ENCODE measurements around the gene CLCNKB. TPM values are rescaled to one million over a fixed set of nuclear protein-coding genes. Genes with fewer than 3 reads are reported as not detected.

Gene CLCNKB
- total RNA-seq, 1 donor from 2014 or later = 0.59 TPM

DNA sequence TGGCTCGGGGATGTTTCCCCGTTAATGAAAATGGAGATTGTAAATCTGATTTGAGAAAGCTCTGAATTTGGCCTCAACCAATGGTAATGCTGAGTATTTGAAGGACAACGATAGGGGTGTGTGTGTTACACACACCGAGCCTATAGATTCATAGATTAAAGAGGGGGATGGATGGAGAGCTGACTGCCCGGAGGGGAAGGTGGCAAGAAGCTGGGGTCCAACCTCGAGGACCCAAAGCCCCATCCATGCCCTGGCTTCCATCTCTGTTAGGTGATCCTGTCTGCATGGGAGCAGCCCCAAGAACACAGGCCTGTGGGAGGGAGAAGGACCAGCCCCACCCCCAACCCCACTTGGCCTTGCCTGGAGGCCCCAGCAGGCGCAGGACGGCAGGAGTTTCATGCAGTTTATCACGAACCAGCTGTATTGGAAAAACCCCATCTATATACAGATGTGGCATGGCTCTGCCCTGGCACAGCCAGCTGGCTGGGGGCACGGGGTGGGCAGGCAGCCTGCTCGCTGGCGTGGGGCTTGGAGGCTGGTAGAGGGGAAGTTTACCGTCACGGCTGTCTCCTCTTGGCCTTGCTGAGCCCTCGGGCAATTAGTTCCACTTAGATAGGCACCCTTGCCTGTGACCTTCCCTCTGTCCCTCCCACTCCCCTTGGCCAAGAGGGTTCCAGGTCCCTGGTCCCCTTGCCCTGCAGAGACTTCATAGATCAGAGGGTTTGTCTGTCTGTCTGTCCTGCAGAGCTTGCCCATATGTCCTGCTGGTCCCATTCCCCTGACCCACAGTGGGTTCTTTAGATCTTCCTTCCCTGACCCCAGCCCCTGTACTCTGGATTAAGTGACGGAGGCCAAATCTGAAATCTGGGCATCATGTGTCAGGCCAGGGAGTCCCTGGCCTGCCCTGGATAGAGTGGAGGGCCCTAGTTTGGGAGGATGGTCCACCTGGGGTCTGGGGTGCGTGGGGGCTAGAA lies 28.8 kb upstream of the CLCNKB start:
- Mint-ChIP-seq H3K9me3 (ENCODE audit: unreplicated experiment) (no peaks in the 10 kb centered on the region), H3K36me3 (ENCODE audit: low read depth, unreplicated experiment) (peaks cover 3% of the 10 kb centered on the region), H3K27ac (ENCODE audit: unreplicated experiment) (no peak overlapping the region), H3K4me1 (ENCODE audit: unreplicated experiment) (no peaks in the 10 kb centered on the region), H3K27me3 (ENCODE audit: unreplicated experiment) (peaks cover 10% of the 10 kb centered on the region), H3K4me3 (ENCODE audit: unreplicated experiment) (no peak overlapping the region)
- no peak for DNase-seq (ENCODE audit: low spot score)
- TF ChIP-seq, protein P1, sequence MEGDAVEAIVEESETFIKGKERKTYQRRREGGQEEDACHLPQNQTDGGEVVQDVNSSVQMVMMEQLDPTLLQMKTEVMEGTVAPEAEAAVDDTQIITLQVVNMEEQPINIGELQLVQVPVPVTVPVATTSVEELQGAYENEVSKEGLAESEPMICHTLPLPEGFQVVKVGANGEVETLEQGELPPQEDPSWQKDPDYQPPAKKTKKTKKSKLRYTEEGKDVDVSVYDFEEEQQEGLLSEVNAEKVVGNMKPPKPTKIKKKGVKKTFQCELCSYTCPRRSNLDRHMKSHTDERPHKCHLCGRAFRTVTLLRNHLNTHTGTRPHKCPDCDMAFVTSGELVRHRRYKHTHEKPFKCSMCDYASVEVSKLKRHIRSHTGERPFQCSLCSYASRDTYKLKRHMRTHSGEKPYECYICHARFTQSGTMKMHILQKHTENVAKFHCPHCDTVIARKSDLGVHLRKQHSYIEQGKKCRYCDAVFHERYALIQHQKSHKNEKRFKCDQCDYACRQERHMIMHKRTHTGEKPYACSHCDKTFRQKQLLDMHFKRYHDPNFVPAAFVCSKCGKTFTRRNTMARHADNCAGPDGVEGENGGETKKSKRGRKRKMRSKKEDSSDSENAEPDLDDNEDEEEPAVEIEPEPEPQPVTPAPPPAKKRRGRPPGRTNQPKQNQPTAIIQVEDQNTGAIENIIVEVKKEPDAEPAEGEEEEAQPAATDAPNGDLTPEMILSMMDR (IDR thresholded peaks at IDR 0.05; ENCODE audit: unreplicated experiment) = no peak

DNA sequence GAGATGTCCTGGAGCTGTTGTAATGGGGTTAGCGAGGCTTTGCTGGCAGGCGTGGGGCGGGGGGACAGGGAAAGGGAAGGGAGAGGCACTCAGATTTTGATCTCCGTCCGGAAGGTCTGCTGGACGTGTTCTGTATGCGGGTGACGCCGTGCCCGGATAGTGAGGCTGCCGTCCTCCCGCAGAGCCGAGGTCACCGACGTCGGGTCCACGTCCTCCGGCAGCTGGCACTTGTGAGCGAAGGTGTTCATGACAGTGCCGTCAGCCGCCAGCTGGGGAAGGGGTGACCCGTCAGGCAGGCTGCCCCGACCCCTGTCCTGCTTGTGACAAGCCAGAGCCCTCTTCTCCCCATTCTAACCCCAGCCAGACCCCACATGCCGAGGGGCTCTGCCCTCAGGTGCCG lies 28.1 kb upstream of the CLCNKB start:
- no peaks in the 10 kb centered on the region for H3K4me1 Mint-ChIP-seq (ENCODE audit: unreplicated experiment)
- TF ChIP-seq, protein P1 (IDR thresholded peaks at IDR 0.05; ENCODE audit: unreplicated experiment) = no peak
- H3K27me3 Mint-ChIP-seq (ENCODE audit: unreplicated experiment) = peaks cover 10% of the 10 kb centered on the region
- no peaks in the 10 kb centered on the region for H3K9me3 Mint-ChIP-seq (ENCODE audit: unreplicated experiment)
- H3K36me3 Mint-ChIP-seq (ENCODE audit: low read depth, unreplicated experiment) = peaks cover 3% of the 10 kb centered on the region
- no peak overlapping the region for H3K4me3 Mint-ChIP-seq (ENCODE audit: unreplicated experiment)
- DNase-seq (ENCODE audit: low spot score) = no peak
- H3K27ac Mint-ChIP-seq (ENCODE audit: unreplicated experiment) = no peak overlapping the region

DNA sequence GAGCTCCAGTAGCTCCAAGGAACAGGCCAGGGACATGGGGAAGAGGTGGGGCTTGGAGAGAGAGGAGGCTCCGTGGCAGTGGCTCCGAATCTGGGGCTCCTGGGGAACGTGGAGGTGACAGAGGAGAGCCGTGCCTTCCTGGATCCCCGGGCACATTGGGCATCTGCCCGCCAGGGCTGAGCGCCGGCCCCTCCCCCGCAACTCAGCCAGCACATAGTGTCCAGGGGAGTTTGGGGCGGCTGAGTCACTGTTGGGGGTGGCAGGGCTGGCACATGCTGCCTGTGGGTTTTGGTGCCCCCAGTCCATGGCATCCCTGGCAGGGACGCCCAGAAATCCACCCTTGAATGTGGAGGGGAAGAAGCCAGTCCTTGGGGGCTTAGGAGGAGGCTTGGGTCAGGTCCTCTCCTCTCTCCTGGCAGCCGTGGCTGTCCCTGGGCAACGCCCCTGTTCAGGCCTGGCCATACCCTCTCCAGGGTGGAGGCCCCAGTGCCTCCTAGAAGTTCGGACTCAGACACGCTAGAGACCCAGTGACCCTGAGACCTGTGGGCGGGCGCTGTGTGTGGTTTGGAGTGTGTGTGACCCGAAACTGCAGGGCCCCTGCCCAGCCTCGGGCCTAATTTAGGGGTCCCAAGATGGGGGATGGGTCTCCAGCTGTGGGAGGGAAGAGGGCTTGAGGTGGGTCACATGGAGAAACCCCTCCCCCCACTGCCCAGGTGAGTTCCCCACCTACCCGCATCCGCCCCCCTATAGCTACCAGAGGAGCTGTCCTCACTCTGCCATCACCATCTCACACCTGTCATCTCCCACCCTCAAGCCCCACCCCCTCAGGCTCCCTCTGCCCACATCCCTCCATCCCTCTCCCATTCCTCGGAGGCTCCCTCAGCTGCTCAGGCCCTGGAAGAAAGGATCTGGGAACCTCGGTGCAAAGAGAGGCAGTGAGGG lies 27.4 kb upstream of the CLCNKB start:
- TF ChIP-seq, protein P1 (IDR thresholded peaks at IDR 0.05; ENCODE audit: unreplicated experiment) = no peak
- peaks cover 10% of the 10 kb centered on the region for H3K27me3 Mint-ChIP-seq (ENCODE audit: unreplicated experiment)
- no peak overlapping the region for H3K4me3 Mint-ChIP-seq (ENCODE audit: unreplicated experiment)
- H3K9me3 Mint-ChIP-seq (ENCODE audit: unreplicated experiment) = no peaks in the 10 kb centered on the region
- no peaks in the 10 kb centered on the region for H3K4me1 Mint-ChIP-seq (ENCODE audit: unreplicated experiment)
- no peak overlapping the region for H3K27ac Mint-ChIP-seq (ENCODE audit: unreplicated experiment)
- no peak for DNase-seq (ENCODE audit: low spot score)
- peaks cover 3% of the 10 kb centered on the region for H3K36me3 Mint-ChIP-seq (ENCODE audit: low read depth, unreplicated experiment)

DNA sequence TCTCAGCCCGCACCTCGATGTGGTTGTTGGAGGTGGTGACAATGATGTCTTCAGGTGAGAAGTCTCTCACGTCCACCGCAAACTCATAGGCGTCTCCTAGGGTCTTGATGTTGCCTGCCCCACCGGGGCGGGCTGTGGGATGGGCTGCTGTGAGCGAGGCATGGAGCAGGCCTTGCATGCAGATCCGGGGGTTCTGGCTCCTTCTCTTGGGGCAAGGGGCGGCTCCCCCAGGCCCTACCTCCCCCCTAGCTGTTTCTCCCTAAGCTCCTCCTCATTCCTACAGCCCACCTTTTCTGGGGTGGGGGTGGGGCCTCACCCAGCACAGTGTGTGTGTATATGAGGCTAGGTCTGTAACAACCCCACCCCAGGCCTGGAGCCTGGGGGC lies 26.5 kb upstream of the CLCNKB start:
- Mint-ChIP-seq H3K36me3 (ENCODE audit: low read depth, unreplicated experiment) (peaks cover 3% of the 10 kb centered on the region), H3K9me3 (ENCODE audit: unreplicated experiment) (no peaks in the 10 kb centered on the region), H3K4me1 (ENCODE audit: unreplicated experiment) (no peaks in the 10 kb centered on the region), H3K27me3 (ENCODE audit: unreplicated experiment) (peaks cover 10% of the 10 kb centered on the region), H3K27ac (ENCODE audit: unreplicated experiment) (no peak overlapping the region), H3K4me3 (ENCODE audit: unreplicated experiment) (no peak overlapping the region)
- no peak for DNase-seq (ENCODE audit: low spot score)
- TF ChIP-seq, protein P1 (IDR thresholded peaks at IDR 0.05; ENCODE audit: unreplicated experiment) = no peak

Data from endothelial cell (in vitro differentiated cells).